Measurements from ENCODE around the gene TRIM41. TPM values are rescaled to one million over a fixed set of nuclear protein-coding genes. Genes with fewer than 3 reads are reported as not detected.
A peak's percentile ranks its signal among the peaks of the same experiment; 100 is the strongest.

Gene TRIM41
- total RNA-seq, 2 experiments from 2014 or later: 21.4 to 24.0 TPM

- Mint-ChIP-seq H3K4me3 (peak overlapping the region; percentile 99), H3K36me3 (ENCODE audit: low read depth) (peaks cover 60% of the 10 kb centered on the region), H3K4me1 (ENCODE audit: low read depth) (peaks cover 55% of the 10 kb centered on the region), H3K27ac (peak overlapping the region; percentile 99), H3K27me3 (peaks cover 35% of the 10 kb centered on the region), H3K9me3 (peaks cover 4% of the 10 kb centered on the region)
- Histone ChIP-seq H3K4me3 (ENCODE audit: low read length) (peak overlapping the region; percentile 89), H3K9me3 (ENCODE audit: control insufficient read depth in 1 of 2, insufficient read depth in 1 of 2, low read length in 2 of 2) (peaks cover 0 to 7% of the 10 kb centered on the region in 2 experiments), H3K27me3 (ENCODE audit: control insufficient read depth in 1 of 2, insufficient read depth in 2 of 2, low read length in 2 of 2) (no peaks in the 10 kb centered on the region), H3K4me1 (ENCODE audit: insufficient read depth, low read length) (peaks cover 46% of the 10 kb centered on the region), H3K27ac (ENCODE audit: low read depth in 1 of 2, low read length in 2 of 2) (peak overlapping the region; percentile 47 to 62), H3K36me3 (ENCODE audit: insufficient read depth, low read length) (no peaks in the 10 kb centered on the region)
- DNase-seq (peak in 11 of 14 experiments; percentile 13 to 81 (median 40)), ATAC-seq (ENCODE audit: poor library complexity) (peak; percentile 5)
- intact Hi-C loops (cut with DNase I, micrococcal nuclease): loop anchor here (1.0 kb wide), 6 partner anchors 15 to 70 kb away; partner anchors contain the start of gene TRIM52 (in 1 of the 2)
- peak; percentile 26 for TF ChIP-seq CTCF (IDR thresholded peaks at IDR 0.05)
- ChIA-PET POLR2A (interaction anchor here (1.0 to 8.3 kb wide), 21 partner anchors 13 to 1567 kb away, joined by 3 to 292 read pairs (median 5); partner anchors contain the start of genes HNRNPH1, RACK1, TRIM41 and TRIM52), CTCF (interaction anchor here (0.9 to 2.2 kb wide), 5 partner anchors 16 to 57 kb away, joined by 3 to 12 read pairs (median 5); partner anchors contain the start of gene TRIM41)
Observed at GRCh38 chr5:181190711-181191525, 32.2 kb upstream of the TRIM41 start.

GRCh38 chr5:181191526-181192336 lies 31.4 kb upstream of the TRIM41 start:
- Histone ChIP-seq H3K4me1 (ENCODE audit: insufficient read depth, low read length) (peaks cover 46% of the 10 kb centered on the region), H3K36me3 (ENCODE audit: insufficient read depth, low read length) (no peaks in the 10 kb centered on the region), H3K9me3 (ENCODE audit: control insufficient read depth in 1 of 2, insufficient read depth in 1 of 2, low read length in 2 of 2) (peaks cover 0 to 7% of the 10 kb centered on the region in 2 experiments), H3K27me3 (ENCODE audit: control insufficient read depth in 1 of 2, insufficient read depth in 2 of 2, low read length in 2 of 2) (no peaks in the 10 kb centered on the region), H3K27ac (ENCODE audit: low read depth in 1 of 2, low read length in 2 of 2) (peak overlapping the region; percentile 52 to 62), H3K4me3 (ENCODE audit: low read length) (peak overlapping the region; percentile 89)
- Mint-ChIP-seq H3K27ac (peak overlapping the region; percentile 99), H3K27me3 (peaks cover 35% of the 10 kb centered on the region), H3K9me3 (peaks cover 4% of the 10 kb centered on the region), H3K4me3 (peak overlapping the region; percentile 99), H3K36me3 (ENCODE audit: low read depth) (peaks cover 59% of the 10 kb centered on the region), H3K4me1 (ENCODE audit: low read depth) (peaks cover 47% of the 10 kb centered on the region)
- TF ChIP-seq CTCF (IDR thresholded peaks at IDR 0.05): no peak
- CTCF ChIA-PET: interaction anchor here (0.9 to 2.2 kb wide), 4 partner anchors 15 to 56 kb away, joined by 3 to 12 read pairs (median 6); partner anchors contain the start of gene TRIM41
- intact Hi-C loops (cut with DNase I, micrococcal nuclease): loop anchor here (1.0 kb wide), 6 partner anchors 15 to 70 kb away; partner anchors contain the start of gene TRIM52 (in 1 of the 2)
- POLR2A ChIA-PET: interaction anchor here (0.9 to 8.3 kb wide), 21 partner anchors 13 to 1568 kb away, joined by 3 to 292 read pairs (median 5); partner anchors contain the start of genes HNRNPH1, RACK1, TRIM41 and TRIM52
- ATAC-seq (ENCODE audit: poor library complexity) (peak; percentile 45), DNase-seq (peak; percentile 88 to 99 (median 96))
